Caco-2 (cell line): ENCODE results near the gene MUC6. TPM values are rescaled to one million over a fixed set of nuclear protein-coding genes. Genes with fewer than 3 reads are reported as not detected.
A peak's percentile ranks its signal among the peaks of the same experiment; 100 is the strongest.

Experiments used
- BruUV-seq: library from RNA; stranded (reverse); fragments of 400-500 nt; replicated peaks from 2 replicates; lab custom pipeline; 2021; lab: Mats Ljungman, UMichigan
- CTCF ChIA-PET: fragments of 300-600 bp; sonication (Branson Sonifier 250); formaldehyde crosslinking; loops from one replicate; lab custom pipeline; 2022; ENCODE audit warnings: antibody characterized with exemption; lab: Charles Lee
- POLR2A ChIA-PET: fragments of 300-600 bp; sonication (Branson Sonifier 250); formaldehyde crosslinking; loops from one replicate; lab custom pipeline; 2022; ENCODE audit warnings: antibody characterized with exemption; lab: Charles Lee
- DNase-seq, 2 experiments: peaks; one replicate each; pipeline versions ENCODE4 v3.0.0 to v3.0.0-alpha.2; 2020 to 2022
- H3K27me3 ChIP-seq: replicated peaks from 2 replicates; pipeline ENCODE4 v1.6.0; 2011; ENCODE audit warnings: low read length; ENCODE audit not compliant: control insufficient read depth, insufficient read depth
- H3K36me3 ChIP-seq: 2 replicates; pipeline ENCODE4 v1.5.1; 2011; ENCODE audit warnings: low read length; ENCODE audit not compliant: control insufficient read depth, insufficient read depth
- H3K4me1 ChIP-seq: fragments of 250-450 bp; sonication (Bioruptor Pico); 2 replicates; pipeline ENCODE4 v1.5.1; 2020; ENCODE audit warnings: mild to moderate bottlenecking
- H3K4me3 ChIP-seq: 2 replicates; pipeline ENCODE4 v1.5.1; 2011; ENCODE audit warnings: low read depth, mild to moderate bottlenecking, control low read depth, low read length
- H3K9me3 ChIP-seq: fragments of 250-450 bp; sonication (Bioruptor Pico); 2 replicates; pipeline ENCODE4 v1.5.1; 2020; ENCODE audit warnings: mild to moderate bottlenecking, moderate library complexity
- H3K27ac Mint-ChIP-seq: one replicate; pipeline ENCODE4 v1.8.0; 2022; ENCODE audit warnings: mixed read lengths; ENCODE audit not compliant: unreplicated experiment
- H3K27me3 Mint-ChIP-seq: one replicate; pipeline ENCODE4 v1.8.0; 2022; ENCODE audit warnings: mixed read lengths; ENCODE audit not compliant: insufficient read depth, unreplicated experiment
- H3K36me3 Mint-ChIP-seq: one replicate; pipeline ENCODE4 v1.8.0; 2022; ENCODE audit warnings: mild to moderate bottlenecking, mixed read lengths; ENCODE audit not compliant: insufficient read depth, unreplicated experiment
- H3K4me1 Mint-ChIP-seq: one replicate; pipeline ENCODE4 v1.8.0; 2022; ENCODE audit warnings: low read depth, mixed read lengths; ENCODE audit not compliant: unreplicated experiment
- H3K4me3 Mint-ChIP-seq: one replicate; pipeline ENCODE4 v1.8.0; 2022; ENCODE audit warnings: mild to moderate bottlenecking, moderate library complexity, mixed read lengths; ENCODE audit not compliant: unreplicated experiment
- H3K9me3 Mint-ChIP-seq: one replicate; pipeline ENCODE4 v1.8.0; 2022; ENCODE audit warnings: mixed read lengths; ENCODE audit not compliant: unreplicated experiment
- CTCF ChIP-seq, 2 experiments: fragments of 200-600 bp in 1 of 2; IDR thresholded peaks; 1 replicate in 1 of 2; 2 replicates in 1 of 2; pipeline versions ENCODE4 v1.5.1 to v1.8.0; 2011 to 2022; ENCODE audit warnings: antibody characterized with exemption in 1 of 2, control low read depth in 1 of 2, inconsistent platforms in 1 of 2, low read depth in 1 of 2, low read length in 1 of 2, mild to moderate bottlenecking in 1 of 2, moderate library complexity in 1 of 2; ENCODE audit not compliant: insufficient read depth in 1 of 2, severe bottlenecking in 1 of 2, unreplicated experiment in 1 of 2
- intact Hi-C: fragments of 100-400 bp; cut with micrococcal nuclease; formaldehyde crosslinking; loops from one replicate; pipeline ENCODE4 v1.10.0; 2022; ENCODE audit not compliant: unreplicated experiment
- total RNA-seq: library from RNA; stranded (reverse); gene quantifications from 2 replicates; pipeline ENCODE4 v1.2.3, GENCODE V29; 2022

The MUC6 gene
- total RNA-seq, 1 experiment from 2014 or later, result not detected

DNA sequence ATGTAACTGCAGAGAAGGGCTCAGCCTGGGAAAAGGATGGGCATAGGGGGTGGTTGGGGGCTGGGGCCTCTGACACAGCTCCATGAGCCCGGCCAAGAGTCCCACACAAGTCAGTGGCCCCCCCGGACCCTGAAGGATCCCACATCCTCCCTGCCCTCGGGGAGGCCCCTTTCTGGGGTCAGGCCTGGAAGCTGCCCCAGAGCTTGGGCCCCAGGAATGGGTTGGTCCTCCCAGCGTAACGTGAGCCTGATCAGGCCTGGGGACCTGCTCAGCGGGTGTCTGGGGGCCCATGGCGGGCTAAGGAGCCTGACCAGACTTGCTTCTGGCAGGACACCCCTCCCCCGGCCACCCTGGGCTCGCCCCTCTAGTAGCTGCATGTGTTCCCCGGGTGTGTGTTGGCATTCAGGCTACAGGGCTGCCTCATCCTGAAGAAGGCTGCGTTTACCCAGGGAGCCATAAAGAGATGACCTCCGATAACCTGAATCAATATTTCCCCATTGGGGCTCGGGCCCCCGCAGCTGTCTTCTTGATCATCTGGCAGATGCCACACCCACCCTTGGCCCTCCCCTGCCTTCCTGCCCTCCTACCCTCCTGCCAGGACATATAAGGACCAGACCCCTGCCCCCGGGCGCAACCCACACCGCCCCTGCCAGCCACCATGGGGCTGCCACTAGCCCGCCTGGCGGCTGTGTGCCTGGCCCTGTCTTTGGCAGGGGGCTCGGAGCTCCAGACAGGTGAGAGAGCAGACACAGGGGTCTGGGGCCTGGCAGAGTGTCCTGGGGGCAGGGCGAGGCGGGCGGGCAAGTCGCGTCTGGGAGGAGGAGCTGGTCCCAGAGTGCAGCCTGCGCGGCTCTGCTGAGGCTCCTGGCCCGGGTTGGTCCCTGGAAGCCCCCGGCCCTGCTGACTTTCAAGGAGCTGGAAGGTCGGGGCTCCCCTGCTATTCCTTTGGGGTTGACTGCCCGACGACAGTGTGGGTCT lies 38.0 kb upstream of the MUC6 start, which contains the start of gene MUC2:
Gene MUC2, plus strand, starts transcription at position 631 of the 978 bp plus-strand sequence.
- Histone ChIP-seq H3K36me3 (no peaks in the 10 kb centered on the region), H3K27me3 (no peaks in the 10 kb centered on the region), H3K9me3 (no peaks in the 10 kb centered on the region), H3K4me1 (no peaks in the 10 kb centered on the region), H3K4me3 (no peak within 1 kb of the TSS)
- ChIA-PET CTCF (interaction anchor here (0.6 kb wide), 1 partner anchor 29 kb away, joined by 3 read pairs; no protein-coding TSS in a partner anchor), POLR2A (no interaction called here)
- Mint-ChIP-seq H3K36me3 (no peaks in the 10 kb centered on the region), H3K4me3 (no peak within 1 kb of the TSS), H3K27ac (no peak within 1 kb of the TSS), H3K27me3 (no peaks in the 10 kb centered on the region), H3K9me3 (peaks cover 11% of the 10 kb centered on the region), H3K4me1 (no peaks in the 10 kb centered on the region)
- intact Hi-C loops, result no loop called here
- BruUV-seq, result no TSS peak
- TF ChIP-seq CTCF (IDR thresholded peaks at IDR 0.05; ENCODE audit: insufficient read depth in 1 of 2, low read depth in 1 of 2, low read length in 1 of 2, severe bottlenecking in 1 of 2, unreplicated experiment in 1 of 2), result no peak
- DNase-seq, result peak in 1 of 2 experiments; percentile 43

- ChIA-PET CTCF (no interaction called here), POLR2A (no interaction called here)
- H3K4me3 ChIP-seq, result no peak overlapping the region
- no peaks in the 10 kb centered on the region for H3K27me3 ChIP-seq
- Mint-ChIP-seq H3K27me3 (no peaks in the 10 kb centered on the region), H3K9me3 (peaks cover 14% of the 10 kb centered on the region), H3K4me3 (no peak overlapping the region), H3K36me3 (no peaks in the 10 kb centered on the region), H3K4me1 (no peaks in the 10 kb centered on the region), H3K27ac (no peak overlapping the region)
- no peak for TF ChIP-seq CTCF (IDR thresholded peaks at IDR 0.05; ENCODE audit: insufficient read depth in 1 of 2, low read depth in 1 of 2, low read length in 1 of 2, severe bottlenecking in 1 of 2, unreplicated experiment in 1 of 2)
- H3K9me3 ChIP-seq, result no peaks in the 10 kb centered on the region
- DNase-seq, result no peak
- no peaks in the 10 kb centered on the region for H3K4me1 ChIP-seq
- no peaks in the 10 kb centered on the region for H3K36me3 ChIP-seq
- BruUV-seq, result no TSS peak
- intact Hi-C loops, result no loop called here
These were observed 37.3 kb upstream of the MUC6 start for GRCh38 chr11:1073851-1074243.

- no peak overlapping the region for H3K4me3 ChIP-seq
- H3K36me3 ChIP-seq, result no peaks in the 10 kb centered on the region
- no peaks in the 10 kb centered on the region for H3K36me3 Mint-ChIP-seq
- no peaks in the 10 kb centered on the region for H3K9me3 ChIP-seq
- intact Hi-C loops, result no loop called here
- no peak overlapping the region for H3K4me3 Mint-ChIP-seq
- peaks cover 14% of the 10 kb centered on the region for H3K9me3 Mint-ChIP-seq
- H3K27me3 Mint-ChIP-seq, result no peaks in the 10 kb centered on the region
- no peak for DNase-seq
- no peaks in the 10 kb centered on the region for H3K4me1 Mint-ChIP-seq
- no peaks in the 10 kb centered on the region for H3K27me3 ChIP-seq
- ChIA-PET CTCF (no interaction called here), POLR2A (no interaction called here)
- no peaks in the 10 kb centered on the region for H3K4me1 ChIP-seq
- H3K27ac Mint-ChIP-seq, result no peak overlapping the region
- BruUV-seq, result no TSS peak
- TF ChIP-seq CTCF (IDR thresholded peaks at IDR 0.05; ENCODE audit: insufficient read depth in 1 of 2, low read depth in 1 of 2, low read length in 1 of 2, severe bottlenecking in 1 of 2, unreplicated experiment in 1 of 2), result no peak
These were observed 36.8 kb upstream of the MUC6 start for GRCh38 chr11:1073261-1073724.
